IMR-90 (cell line): ENCODE measurements around the gene C3orf70.

ENCODE experiments used
- POLR2A ChIP-seq: IDR thresholded peaks from 2 replicates; pipeline ENCODE4 v1.6.1; 2012; ENCODE audit warnings: mild to moderate bottlenecking, low read depth, low read length
- USF2 ChIP-seq: fragments of 150-350 bp; IDR thresholded peaks from 2 replicates; pipeline ENCODE4 v1.6.1; 2017; ENCODE audit warnings: mild to moderate bottlenecking, antibody characterized with exemption, low read length, low read depth

GRCh38 chr3:185155678-185156077 lies 2.8 kb upstream of the C3orf70 start:
- TF ChIP-seq POLR2A (no peak), USF2 (no peak)
